Effector memory CD8-positive, alpha-beta T cell (primary cell): ENCODE measurements around the gene EFNA4.

Experiments used
- ATAC-seq: fragments of 150-1000 bp; cut with Tn5 transposase; replicated peaks from 2 replicates; pipeline ENCODE4 v1.10.0; 2021; ENCODE audit warnings: mild to moderate bottlenecking, moderate library complexity
- DNase-seq, 3 experiments: peaks; one replicate each; pipeline ENCODE4 v3.0.0; 2021
- H3K27ac Mint-ChIP-seq, 2 donors: one replicate each; pipeline ENCODE4 v1.8.0; 2022; ENCODE audit warnings: mild to moderate bottlenecking in 2 of 2, mixed read lengths in 2 of 2, moderate library complexity in 2 of 2
- H3K27me3 Mint-ChIP-seq, 2 donors: one replicate each; pipeline ENCODE4 v1.8.0; 2022; ENCODE audit warnings: mixed read lengths in 2 of 2
- H3K36me3 Mint-ChIP-seq: one replicate; pipeline ENCODE4 v1.8.0; 2022; ENCODE audit warnings: mild to moderate bottlenecking, moderate library complexity, mixed read lengths; ENCODE audit not compliant: insufficient read depth
- H3K4me1 Mint-ChIP-seq, 2 donors: one replicate each; pipeline ENCODE4 v1.8.0; 2022; ENCODE audit warnings: low read depth in 2 of 2, mixed read lengths in 2 of 2
- H3K4me3 Mint-ChIP-seq, 2 donors: one replicate each; pipeline ENCODE4 v1.8.0; 2022; ENCODE audit warnings: mild to moderate bottlenecking in 2 of 2, mixed read lengths in 2 of 2, moderate library complexity in 2 of 2
- H3K9me3 Mint-ChIP-seq, 2 donors: one replicate each; pipeline ENCODE4 v1.8.0; 2022; ENCODE audit warnings: mixed read lengths in 2 of 2
- total RNA-seq, 9 experiments: gene quantifications; one replicate each; lab custom pipeline; 2026; lab: John Stamatoyannopoulos, UW

EFNA4 gene, protein sequence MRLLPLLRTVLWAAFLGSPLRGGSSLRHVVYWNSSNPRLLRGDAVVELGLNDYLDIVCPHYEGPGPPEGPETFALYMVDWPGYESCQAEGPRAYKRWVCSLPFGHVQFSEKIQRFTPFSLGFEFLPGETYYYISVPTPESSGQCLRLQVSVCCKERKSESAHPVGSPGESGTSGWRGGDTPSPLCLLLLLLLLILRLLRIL
- 1.6 to 5.2 (median 3.1) reads per million in 9 experiments for total RNA-seq

DNA sequence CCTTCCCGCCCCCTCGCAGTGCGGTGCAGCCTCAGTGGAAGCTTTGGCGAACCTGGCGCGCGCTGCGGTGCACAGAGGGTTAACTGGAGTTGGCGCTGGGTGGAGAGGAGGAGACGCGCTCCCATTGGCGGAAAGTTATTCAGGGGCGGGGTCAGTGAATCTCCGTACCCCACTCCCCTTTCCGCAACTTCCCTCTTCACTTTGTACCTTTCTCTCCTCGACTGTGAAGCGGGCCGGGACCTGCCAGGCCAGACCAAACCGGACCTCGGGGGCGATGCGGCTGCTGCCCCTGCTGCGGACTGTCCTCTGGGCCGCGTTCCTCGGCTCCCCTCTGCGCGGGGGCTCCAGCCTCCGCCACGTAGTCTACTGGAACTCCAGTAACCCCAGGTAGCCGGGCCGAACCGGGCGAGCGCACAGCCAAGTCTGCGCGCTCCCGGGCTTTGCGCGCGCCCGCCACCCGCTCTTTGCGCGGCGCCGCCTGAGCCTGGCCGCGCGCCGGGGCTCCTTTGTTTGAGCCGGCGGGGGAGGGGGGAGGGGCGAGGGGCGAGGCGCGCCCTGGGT is at the start of gene EFNA4:
EFNA4 (plus strand) TSS at position 191 of the 561 bp plus-strand sequence; CDS start at position 275, 84 bp downstream.
- ATAC-seq (peak; percentile 78), DNase-seq (peak; percentile 73 to 78 (median 75))
- H3K27me3 Mint-ChIP-seq = no peaks in the 10 kb centered on the region
- H3K36me3 Mint-ChIP-seq = peaks cover 21% of the 10 kb centered on the region
- peaks cover 24 to 35% of the 10 kb centered on the region in 2 donors for H3K4me1 Mint-ChIP-seq
- no peaks in the 10 kb centered on the region for H3K9me3 Mint-ChIP-seq
- peak within 1 kb of the TSS; percentile 26 to 66 for H3K27ac Mint-ChIP-seq
- H3K4me3 Mint-ChIP-seq = peak within 1 kb of the TSS; percentile 87

DNA sequence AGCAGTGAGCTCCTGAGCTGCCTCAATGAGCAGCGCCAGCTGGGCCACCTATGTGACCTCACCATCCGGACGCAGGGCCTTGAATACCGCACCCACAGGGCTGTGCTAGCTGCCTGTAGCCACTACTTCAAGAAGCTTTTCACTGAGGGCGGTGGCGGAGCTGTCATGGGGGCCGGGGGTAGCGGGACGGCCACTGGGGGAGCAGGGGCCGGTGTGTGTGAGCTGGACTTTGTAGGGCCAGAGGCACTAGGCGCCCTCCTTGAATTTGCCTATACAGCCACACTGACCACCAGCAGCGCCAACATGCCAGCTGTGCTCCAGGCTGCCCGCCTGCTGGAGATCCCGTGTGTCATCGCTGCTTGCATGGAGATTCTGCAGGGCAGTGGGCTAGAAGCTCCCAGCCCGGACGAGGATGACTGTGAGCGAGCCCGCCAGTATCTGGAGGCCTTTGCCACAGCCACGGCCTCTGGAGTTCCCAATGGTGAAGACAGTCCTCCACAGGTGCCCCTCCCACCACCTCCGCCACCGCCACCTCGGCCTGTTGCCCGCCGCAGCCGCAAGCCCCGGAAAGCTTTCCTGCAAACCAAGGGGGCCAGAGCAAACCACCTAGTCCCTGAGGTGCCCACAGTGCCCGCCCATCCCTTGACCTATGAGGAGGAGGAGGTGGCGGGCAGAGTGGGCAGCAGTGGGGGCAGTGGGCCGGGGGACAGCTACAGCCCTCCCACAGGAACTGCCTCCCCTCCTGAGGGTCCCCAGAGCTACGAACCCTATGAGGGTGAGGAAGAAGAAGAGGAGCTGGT is 48.6 kb upstream of the EFNA4 start:
- DNase-seq = no peak
- no peak for ATAC-seq
- H3K27me3 Mint-ChIP-seq = no peaks in the 10 kb centered on the region
- H3K36me3 Mint-ChIP-seq = peaks cover 5% of the 10 kb centered on the region
- H3K9me3 Mint-ChIP-seq = no peaks in the 10 kb centered on the region
- H3K27ac Mint-ChIP-seq = peak overlapping the region; percentile 74 to 83
- peaks cover 41 to 53% of the 10 kb centered on the region in 2 donors for H3K4me1 Mint-ChIP-seq
- H3K4me3 Mint-ChIP-seq = no peak overlapping the region

GRCh38 chr1:155015527-155016230 is 47.9 kb upstream of the EFNA4 start:
- Mint-ChIP-seq H3K4me1 (peaks cover 36 to 48% of the 10 kb centered on the region in 2 donors), H3K4me3 (peak overlapping the region; percentile 21 to 61)

DNA sequence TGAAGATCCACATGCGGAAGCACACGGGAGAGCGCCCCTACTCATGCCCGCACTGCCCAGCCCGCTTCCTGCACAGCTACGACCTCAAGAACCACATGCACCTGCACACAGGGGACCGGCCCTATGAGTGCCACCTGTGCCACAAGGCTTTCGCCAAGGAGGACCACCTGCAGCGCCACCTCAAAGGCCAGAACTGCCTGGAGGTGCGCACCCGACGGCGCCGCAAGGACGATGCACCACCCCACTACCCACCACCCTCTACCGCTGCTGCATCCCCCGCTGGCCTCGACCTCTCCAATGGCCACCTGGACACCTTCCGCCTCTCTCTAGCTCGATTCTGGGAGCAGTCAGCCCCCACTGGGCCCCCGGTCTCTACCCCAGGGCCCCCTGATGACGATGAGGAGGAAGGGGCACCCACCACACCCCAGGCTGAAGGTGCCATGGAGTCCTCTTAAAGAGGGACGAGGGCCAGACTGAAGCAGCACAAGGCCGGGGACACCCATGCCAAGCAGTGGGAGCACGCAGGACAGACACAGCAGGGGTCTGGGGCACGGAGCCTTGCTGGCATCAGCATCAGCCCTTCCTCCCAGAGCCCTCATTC is 47.2 kb upstream of the EFNA4 start:
- peak overlapping the region; percentile 50 to 61 for H3K4me3 Mint-ChIP-seq

More at GRCh38 chr1:155015527-155016230, 47.9 kb upstream of the EFNA4 start:
- H3K27ac Mint-ChIP-seq = peak overlapping the region in 1 of 2 donors; percentile 79
- H3K27me3 Mint-ChIP-seq = no peaks in the 10 kb centered on the region
- no peaks in the 10 kb centered on the region for H3K9me3 Mint-ChIP-seq
- H3K36me3 Mint-ChIP-seq = peaks cover 5% of the 10 kb centered on the region
- no peak for DNase-seq
- ATAC-seq = no peak

GRCh38 chr1:155017041-155017945 is 46.2 kb upstream of the EFNA4 start:
- peaks cover 38% of the 10 kb centered on the region in 2 donors for H3K4me1 Mint-ChIP-seq
- DNase-seq (peak; percentile 84 to 88 (median 87)), ATAC-seq (peak; percentile 98)
- H3K27ac Mint-ChIP-seq = peak overlapping the region in 1 of 2 donors; percentile 41
- H3K4me3 Mint-ChIP-seq = peak overlapping the region; percentile 61
- H3K9me3 Mint-ChIP-seq = no peaks in the 10 kb centered on the region
- no peaks in the 10 kb centered on the region for H3K27me3 Mint-ChIP-seq
- peaks cover 5% of the 10 kb centered on the region for H3K36me3 Mint-ChIP-seq

More for the DNA sequence above, 47.2 kb upstream of the EFNA4 start:
- no peaks in the 10 kb centered on the region for H3K27me3 Mint-ChIP-seq
- ATAC-seq (no peak), DNase-seq (no peak)
- H3K27ac Mint-ChIP-seq = peak overlapping the region; percentile 41 to 79
- no peaks in the 10 kb centered on the region for H3K9me3 Mint-ChIP-seq
- peaks cover 36 to 43% of the 10 kb centered on the region in 2 donors for H3K4me1 Mint-ChIP-seq
- peaks cover 5% of the 10 kb centered on the region for H3K36me3 Mint-ChIP-seq

DNA sequence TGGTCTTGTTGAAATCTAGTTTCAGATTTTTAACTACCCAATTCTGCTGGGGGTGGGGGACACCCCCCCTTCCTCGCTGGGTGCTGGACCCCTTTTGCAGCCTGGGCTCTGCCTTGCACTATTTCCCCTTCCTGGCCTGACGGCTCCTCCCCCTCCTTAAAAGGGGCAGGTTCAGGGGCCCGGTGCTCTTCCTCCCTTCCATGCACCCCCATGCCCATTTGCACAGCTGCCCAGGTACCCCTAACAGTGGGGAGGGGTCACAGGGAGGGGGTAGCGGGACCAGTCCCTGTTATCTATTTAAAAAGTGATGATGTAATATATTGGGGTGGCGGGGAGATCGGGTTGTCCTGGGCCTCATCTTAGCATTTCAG is 45.6 kb upstream of the EFNA4 start:
- no peak for ATAC-seq
- H3K27me3 Mint-ChIP-seq = no peaks in the 10 kb centered on the region
- peaks cover 32 to 33% of the 10 kb centered on the region in 2 donors for H3K4me1 Mint-ChIP-seq
- peak overlapping the region; percentile 52 to 61 for H3K4me3 Mint-ChIP-seq
- DNase-seq = no peak
- H3K36me3 Mint-ChIP-seq = peaks cover 5% of the 10 kb centered on the region
- H3K27ac Mint-ChIP-seq = no peak overlapping the region
- H3K9me3 Mint-ChIP-seq = no peaks in the 10 kb centered on the region

DNA sequence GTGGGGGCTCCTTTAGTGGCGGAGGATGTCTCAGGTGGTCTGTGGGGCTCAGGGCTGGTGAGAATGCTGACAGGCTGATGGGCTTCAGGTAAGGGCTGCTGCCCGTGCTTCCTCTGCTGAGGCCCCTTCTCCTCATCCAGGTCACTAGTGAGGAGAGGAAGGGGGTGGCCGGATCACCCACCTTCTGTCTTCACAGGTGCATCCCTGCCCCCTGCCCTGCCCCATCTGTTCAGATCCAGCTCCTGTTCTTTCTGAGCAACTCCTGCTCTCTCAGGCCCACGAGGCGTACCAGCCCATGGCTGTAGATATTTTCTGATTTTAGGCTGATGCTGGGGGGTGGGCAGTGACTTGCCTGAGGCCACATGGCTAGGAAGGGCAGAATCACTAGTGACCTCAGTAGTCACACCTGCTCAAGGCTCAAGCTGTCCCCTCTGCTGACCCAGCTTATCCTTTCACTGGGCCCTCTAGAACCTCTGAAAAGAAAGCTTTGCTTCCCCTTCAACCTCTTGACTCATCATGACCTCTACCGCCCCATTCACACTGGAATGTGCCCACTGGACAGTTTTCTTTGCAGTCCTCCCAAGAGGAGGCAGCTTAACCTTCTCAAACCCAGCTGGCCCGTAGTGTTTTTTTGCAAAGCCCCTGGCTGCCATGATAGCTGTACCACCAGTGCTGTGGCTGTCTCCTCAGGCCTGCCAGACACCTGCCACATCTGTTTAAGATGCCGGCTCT is 44.8 kb upstream of the EFNA4 start:
- Mint-ChIP-seq H3K27ac (peak overlapping the region in 1 of 2 donors; percentile 57), H3K36me3 (peaks cover 5% of the 10 kb centered on the region), H3K4me3 (no peak overlapping the region), H3K9me3 (no peaks in the 10 kb centered on the region), H3K27me3 (no peaks in the 10 kb centered on the region), H3K4me1 (peaks cover 23 to 25% of the 10 kb centered on the region in 2 donors)
- ATAC-seq (no peak), DNase-seq (no peak)

- Mint-ChIP-seq H3K9me3 (no peaks in the 10 kb centered on the region), H3K4me1 (peaks cover 21 to 23% of the 10 kb centered on the region in 2 donors), H3K27ac (peak overlapping the region in 1 of 2 donors; percentile 57), H3K36me3 (peaks cover 5% of the 10 kb centered on the region), H3K27me3 (no peaks in the 10 kb centered on the region), H3K4me3 (no peak overlapping the region)
- DNase-seq (no peak), ATAC-seq (no peak)
Observed at GRCh38 chr1:155019377-155020245, 43.9 kb upstream of the EFNA4 start.

- no peak overlapping the region for H3K4me3 Mint-ChIP-seq
- no peaks in the 10 kb centered on the region for H3K36me3 Mint-ChIP-seq
- no peaks in the 10 kb centered on the region for H3K27me3 Mint-ChIP-seq
- H3K27ac Mint-ChIP-seq = peak overlapping the region; percentile 4 to 60
- DNase-seq = no peak
- ATAC-seq = no peak
- H3K9me3 Mint-ChIP-seq = no peaks in the 10 kb centered on the region
- H3K4me1 Mint-ChIP-seq = peaks cover 6 to 11% of the 10 kb centered on the region in 2 donors
Observed at GRCh38 chr1:155022136-155022926, 41.2 kb upstream of the EFNA4 start.

DNA sequence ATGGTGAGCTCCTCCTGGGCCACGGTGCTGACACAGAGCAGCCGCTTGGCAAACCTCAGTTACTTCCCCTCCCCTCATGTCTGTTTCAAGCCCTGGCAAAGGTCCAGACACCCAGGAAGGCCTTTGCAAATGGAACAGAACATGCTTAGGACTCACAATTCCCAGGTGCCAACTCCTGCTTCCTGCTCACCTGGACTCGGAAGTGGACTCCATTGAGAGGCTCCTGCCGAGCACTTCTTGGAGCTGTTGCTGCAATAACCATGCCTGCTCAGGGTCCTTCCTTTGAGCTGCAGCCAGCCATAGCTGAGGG is 40.7 kb upstream of the EFNA4 start:
- peak overlapping the region in 1 of 2 donors; percentile 60 for H3K27ac Mint-ChIP-seq
- no peak for DNase-seq
- peaks cover 2 to 11% of the 10 kb centered on the region in 2 donors for H3K4me1 Mint-ChIP-seq
- H3K9me3 Mint-ChIP-seq = no peaks in the 10 kb centered on the region
- ATAC-seq = no peak
- H3K27me3 Mint-ChIP-seq = no peaks in the 10 kb centered on the region
- no peaks in the 10 kb centered on the region for H3K36me3 Mint-ChIP-seq
- H3K4me3 Mint-ChIP-seq = no peak overlapping the region
